HepG2 (cell line): ENCODE results near the gene BORCS5. TPM values are rescaled to one million over a fixed set of nuclear protein-coding genes. Genes with fewer than 3 reads are reported as not detected.

Experiments
- BHLHE40 ChIP-seq: IDR thresholded peaks from 2 replicates; pipeline ENCODE4 v1.6.1; 2011; ENCODE audit warnings: low read length, improper control_type of control experiment
- DMAP1 ChIP-seq: IDR thresholded peaks from 2 replicates; pipeline ENCODE4 v1.6.1; 2016
- ELF1 ChIP-seq: sonication (generic); formaldehyde crosslinking; IDR thresholded peaks from 2 replicates; pipeline ENCODE4 v1.4.0; 2020; ENCODE audit warnings: missing genetic modification reagents
- EZH2 ChIP-seq: conservative IDR thresholded peaks from 2 replicates; pipeline ENCODE4 v1.6.1; 2012; ENCODE audit warnings: mild to moderate bottlenecking, low read depth, low read length, moderate library complexity
- GABPB1 ChIP-seq: IDR thresholded peaks from 2 replicates; pipeline ENCODE4 v1.6.1; 2016; ENCODE audit warnings: mild to moderate bottlenecking, missing genetic modification reagents, moderate library complexity, missing compliant biosample characterization
- HDAC1 ChIP-seq: sonication (generic); formaldehyde crosslinking; IDR thresholded peaks from 2 replicates; pipeline ENCODE4 v1.5.1; 2020; ENCODE audit warnings: mild to moderate bottlenecking, missing genetic modification reagents
- HOXA5 ChIP-seq: sonication (generic); formaldehyde crosslinking; IDR thresholded peaks from 2 replicates; pipeline ENCODE4 v1.4.0; 2020; ENCODE audit warnings: missing genetic modification reagents
- KLF16 ChIP-seq, 2 experiments: sonication (generic) in 1 of 2; formaldehyde crosslinking in 1 of 2; IDR thresholded peaks; 2 replicates each; pipeline versions ENCODE4 v1.6.1 to v1.8.0; 2016 to 2023; ENCODE audit warnings: missing genetic modification reagents in 2 of 2, missing compliant biosample characterization in 1 of 2
- MAFG ChIP-seq: sonication (generic); formaldehyde crosslinking; IDR thresholded peaks from 2 replicates; pipeline ENCODE4 v1.5.1; 2020; ENCODE audit warnings: mild to moderate bottlenecking, missing genetic modification reagents
- MEIS1 ChIP-seq: sonication (generic); formaldehyde crosslinking; IDR thresholded peaks from 2 replicates; pipeline ENCODE4 v1.9.0; 2021; ENCODE audit warnings: mild to moderate bottlenecking, missing genetic modification reagents, moderate library complexity, borderline replicate concordance
- MYPOP ChIP-seq: sonication (generic); formaldehyde crosslinking; IDR thresholded peaks from 2 replicates; pipeline ENCODE4 v1.8.1; 2023; ENCODE audit warnings: mild to moderate bottlenecking, moderate library complexity, missing genetic modification reagents
- NR2F1 ChIP-seq, 2 experiments: fragments of 450-650 bp in 1 of 2; formaldehyde crosslinking in 1 of 2; IDR thresholded peaks; 2 replicates each; pipeline versions ENCODE4 v1.5.0 to v1.6.1; 2016 to 2020; ENCODE audit warnings: mild to moderate bottlenecking in 1 of 2, missing compliant biosample characterization in 1 of 2, missing genetic modification reagents in 1 of 2, moderate library complexity in 1 of 2
- PAXIP1 ChIP-seq: sonication (generic); formaldehyde crosslinking; conservative IDR thresholded peaks from 2 replicates; pipeline ENCODE4 v1.4.0; 2020; ENCODE audit warnings: mild to moderate bottlenecking, missing genetic modification reagents, moderate library complexity
- RAD21 ChIP-seq: fragments of 450-650 bp; formaldehyde crosslinking; IDR thresholded peaks from 2 replicates; pipeline ENCODE4 v1.5.0; 2020; ENCODE audit warnings: mild to moderate bottlenecking
- SAP130 ChIP-seq: IDR thresholded peaks from 2 replicates; pipeline ENCODE4 v1.6.1; 2016; ENCODE audit warnings: low read depth
- SOX6 ChIP-seq, 2 experiments: fragments of 450-650 bp in 1 of 2; sonication (generic) in 1 of 2; formaldehyde crosslinking in 1 of 2; IDR thresholded peaks; 2 replicates each; pipeline versions ENCODE4 v1.4.0 to v1.6.1; 2017 to 2020; ENCODE audit warnings: antibody characterized with exemption in 1 of 2, mild to moderate bottlenecking in 1 of 2, missing genetic modification reagents in 1 of 2
- TAF1 ChIP-seq: sonication (generic); formaldehyde crosslinking; IDR thresholded peaks from 2 replicates; pipeline ENCODE4 v1.4.0; 2020; ENCODE audit warnings: missing genetic modification reagents
- TEAD3 ChIP-seq: optimal IDR thresholded peaks from 2 replicates; pipeline ENCODE3; 2016; ENCODE audit warnings: borderline replicate concordance
- ZFP62 ChIP-seq: sonication (generic); formaldehyde crosslinking; IDR thresholded peaks from 2 replicates; pipeline ENCODE4 v1.4.0; 2020; ENCODE audit warnings: missing genetic modification reagents
- ZFX ChIP-seq: sonication (generic); formaldehyde crosslinking; IDR thresholded peaks from 2 replicates; pipeline ENCODE4 v1.4.0; 2020; ENCODE audit warnings: mild to moderate bottlenecking, low read depth, missing genetic modification reagents, moderate library complexity
- ZNF225 ChIP-seq: sonication (generic); formaldehyde crosslinking; IDR thresholded peaks from 2 replicates; pipeline ENCODE4 v1.4.0; 2020; ENCODE audit warnings: mild to moderate bottlenecking, missing genetic modification reagents
- ZNF547 ChIP-seq: sonication (generic); formaldehyde crosslinking; IDR thresholded peaks from 2 replicates; pipeline ENCODE4 v1.5.1; 2020; ENCODE audit warnings: mild to moderate bottlenecking, missing genetic modification reagents
- ZNF589 ChIP-seq: sonication (generic); formaldehyde crosslinking; conservative IDR thresholded peaks from 2 replicates; pipeline ENCODE4 v1.8.0; 2022; ENCODE audit warnings: mild to moderate bottlenecking, moderate library complexity, missing genetic modification reagents
- ZNF672 ChIP-seq: sonication (generic); formaldehyde crosslinking; IDR thresholded peaks from 2 replicates; pipeline ENCODE4 v1.8.1; 2022; ENCODE audit warnings: missing genetic modification reagents
- ZNF766 ChIP-seq: sonication (generic); formaldehyde crosslinking; IDR thresholded peaks from 2 replicates; pipeline ENCODE4 v1.5.0; 2020; ENCODE audit warnings: missing genetic modification reagents, borderline replicate concordance
- ZNF841 ChIP-seq: sonication (generic); formaldehyde crosslinking; IDR thresholded peaks from 2 replicates; pipeline ENCODE4 v1.8.1; 2023; ENCODE audit warnings: missing genetic modification reagents, borderline replicate concordance
- polyA plus RNA-seq, 8 experiments: library from polyadenylated mRNA; depleted of rRNA in 3 of 8; stranded (reverse) in 7 of 8; unstranded in 1 of 8; fragments of >200 nt; fragmentation: Illumina TruSeq in 4 of 8; extraction: Trizol in 4 of 8; gene quantifications; 2 replicates each; pipeline versions ENCODE4 v1.2.1 to v1.2.3, GENCODE V29; 2011 to 2016; ENCODE audit warnings: low read depth in 4 of 8, missing spikeins in 1 of 8, mixed read lengths in 1 of 8; ENCODE audit not compliant: insufficient read depth in 1 of 8
- total RNA-seq, 5 experiments: library from RNA; depleted of rRNA; stranded (reverse); fragments of >200 nt; fragmentation: Illumina TruSeq; extraction: Trizol; gene quantifications; 2 replicates each; pipeline ENCODE4 v1.2.3, GENCODE V29; 2016; ENCODE audit warnings: low read depth in 1 of 5
- TF ChIP-seq, protein P1 (sequence below): sonication (generic); formaldehyde crosslinking; IDR thresholded peaks from 2 replicates; pipeline ENCODE4 v1.5.0; 2020; ENCODE audit warnings: mild to moderate bottlenecking, missing genetic modification reagents

BORCS5 gene
- total and polyA plus RNA-seq, 2 of the 13 experiments (the other 11 are each of a cell fraction or from before 2014, with no cell fraction given) = 3.9 to 4.7 TPM

DNA sequence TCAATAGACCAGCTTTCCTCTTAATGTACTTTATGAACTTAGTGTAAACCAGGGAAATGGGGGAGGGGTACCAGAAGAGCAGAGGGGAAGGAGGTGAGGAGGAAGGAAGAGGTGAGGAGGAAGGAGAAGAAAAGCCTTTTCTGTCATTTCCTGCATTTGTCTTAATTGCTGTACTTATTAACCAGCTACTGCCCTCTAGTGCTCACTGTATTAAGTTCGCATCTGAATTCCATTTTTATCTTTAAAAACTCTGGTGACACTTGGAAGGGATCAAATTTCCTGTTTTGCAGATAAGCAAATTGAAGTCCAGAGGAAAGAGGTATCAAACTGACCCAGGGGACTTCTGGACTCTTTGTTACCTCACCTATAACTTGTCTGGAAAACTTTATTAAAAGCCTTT, 29.1 kb upstream of the BORCS5 start (continued):
- TF ChIP-seq GABPB1 (no peak), ZNF225 (CRISPR knock-in tag) (no peak), HDAC1 (no peak), TAF1 (CRISPR knock-in tag) (no peak), NR2F1 (CRISPR knock-in tag; IDR thresholded peaks at IDR 0.05) (no peak), MAFG (CRISPR knock-in tag) (no peak), ELF1 (CRISPR knock-in tag) (no peak), HOXA5 (no peak), ZNF547 (no peak), BHLHE40 (no peak), ZFX (CRISPR knock-in tag) (no peak), SAP130 (no peak), KLF16 (CRISPR knock-in tag; IDR thresholded peaks at IDR 0.05) (no peak), TEAD3 (CRISPR knock-in tag) (peak; percentile 13), MEIS1 (no peak), ZNF672 (no peak), ZNF766 (CRISPR knock-in tag) (no peak), DMAP1 (CRISPR knock-in tag) (no peak), ZFP62 (no peak), EZH2 (no peak), ZNF841 (CRISPR knock-in tag) (no peak), ZNF589 (no peak), RAD21 (CRISPR knock-in tag) (peak; percentile 73), PAXIP1 (CRISPR knock-in tag) (no peak), SOX6 (IDR thresholded peaks at IDR 0.05) (no peak), SOX6 (CRISPR knock-in tag; IDR thresholded peaks at IDR 0.05) (no peak), MYPOP (no peak)
- TF ChIP-seq, protein P1, sequence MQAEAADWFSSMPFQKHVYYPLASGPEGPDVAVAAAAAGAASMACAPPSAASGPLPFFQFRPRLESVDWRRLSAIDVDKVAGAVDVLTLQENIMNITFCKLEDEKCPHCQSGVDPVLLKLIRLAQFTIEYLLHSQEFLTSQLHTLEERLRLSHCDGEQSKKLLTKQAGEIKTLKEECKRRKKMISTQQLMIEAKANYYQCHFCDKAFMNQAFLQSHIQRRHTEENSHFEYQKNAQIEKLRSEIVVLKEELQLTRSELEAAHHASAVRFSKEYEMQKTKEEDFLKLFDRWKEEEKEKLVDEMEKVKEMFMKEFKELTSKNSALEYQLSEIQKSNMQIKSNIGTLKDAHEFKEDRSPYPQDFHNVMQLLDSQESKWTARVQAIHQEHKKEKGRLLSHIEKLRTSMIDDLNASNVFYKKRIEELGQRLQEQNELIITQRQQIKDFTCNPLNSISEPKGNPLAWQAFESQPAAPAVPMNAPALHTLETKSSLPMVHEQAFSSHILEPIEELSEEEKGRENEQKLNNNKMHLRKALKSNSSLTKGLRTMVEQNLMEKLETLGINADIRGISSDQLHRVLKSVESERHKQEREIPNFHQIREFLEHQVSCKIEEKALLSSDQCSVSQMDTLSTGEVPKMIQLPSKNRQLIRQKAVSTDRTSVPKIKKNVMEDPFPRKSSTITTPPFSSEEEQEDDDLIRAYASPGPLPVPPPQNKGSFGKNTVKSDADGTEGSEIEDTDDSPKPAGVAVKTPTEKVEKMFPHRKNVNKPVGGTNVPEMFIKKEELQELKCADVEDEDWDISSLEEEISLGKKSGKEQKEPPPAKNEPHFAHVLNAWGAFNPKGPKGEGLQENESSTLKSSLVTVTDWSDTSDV (CRISPR knock-in tag) = no peak
